ENCODE data around the gene ZYX.

The ZYX gene

DNA sequence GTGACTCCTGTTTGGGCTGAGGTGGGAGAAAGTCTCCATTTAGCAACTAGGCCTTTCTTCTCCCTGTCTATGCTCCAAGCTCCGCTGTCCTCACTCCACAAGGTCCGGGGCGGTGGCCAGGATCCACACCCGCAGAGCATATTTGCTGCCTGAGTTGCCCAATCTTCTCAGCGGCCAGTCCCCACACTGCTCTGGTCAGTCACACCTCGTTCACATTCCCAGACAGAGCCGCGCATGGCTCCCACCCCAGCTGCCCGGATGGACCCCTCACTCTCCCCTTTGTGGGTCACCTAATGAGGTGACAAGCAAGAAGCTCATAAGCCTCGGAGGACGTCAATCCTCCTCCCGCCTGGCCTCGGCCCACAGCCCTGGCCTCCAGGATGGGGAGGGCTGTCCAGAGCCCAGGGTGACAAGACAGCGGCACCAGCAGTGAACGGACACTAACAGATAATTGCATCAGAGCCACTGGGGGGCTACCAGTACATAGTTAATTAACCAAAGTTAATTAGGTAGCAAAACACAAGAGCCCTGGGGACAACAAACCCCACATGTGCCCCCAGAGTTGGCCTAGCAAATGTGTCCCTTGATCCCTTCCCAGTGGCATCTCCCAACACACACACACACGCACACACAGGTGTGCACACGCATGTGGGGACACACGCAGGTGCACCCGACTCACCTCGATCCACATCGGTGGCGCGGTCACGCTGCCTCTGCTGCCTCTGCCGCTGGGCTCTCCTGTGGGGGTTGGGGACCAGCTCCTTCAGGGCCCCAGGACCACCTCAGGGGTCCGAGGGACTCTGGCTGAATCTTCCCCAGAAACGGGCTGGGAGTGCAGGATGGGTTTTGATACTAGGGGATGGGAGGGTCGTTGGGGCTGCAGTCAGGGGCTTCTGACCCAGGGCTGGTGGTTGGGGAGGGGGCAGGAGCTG, 15.7 kb downstream of the ZYX start:
- DNase-seq: no peak
- Mint-ChIP-seq H3K9me3 (no peaks in the 10 kb centered on the region), H3K27ac (no peak overlapping the region), H3K4me3 (no peak overlapping the region), H3K27me3 (ENCODE audit: low read depth, poor library complexity) (peaks cover 12% of the 10 kb centered on the region), H3K36me3 (ENCODE audit: low read depth) (peaks cover 4% of the 10 kb centered on the region), H3K4me1 (peaks cover 10% of the 10 kb centered on the region)
- no peak for TF ChIP-seq CTCF (IDR thresholded peaks at IDR 0.05)

DNA sequence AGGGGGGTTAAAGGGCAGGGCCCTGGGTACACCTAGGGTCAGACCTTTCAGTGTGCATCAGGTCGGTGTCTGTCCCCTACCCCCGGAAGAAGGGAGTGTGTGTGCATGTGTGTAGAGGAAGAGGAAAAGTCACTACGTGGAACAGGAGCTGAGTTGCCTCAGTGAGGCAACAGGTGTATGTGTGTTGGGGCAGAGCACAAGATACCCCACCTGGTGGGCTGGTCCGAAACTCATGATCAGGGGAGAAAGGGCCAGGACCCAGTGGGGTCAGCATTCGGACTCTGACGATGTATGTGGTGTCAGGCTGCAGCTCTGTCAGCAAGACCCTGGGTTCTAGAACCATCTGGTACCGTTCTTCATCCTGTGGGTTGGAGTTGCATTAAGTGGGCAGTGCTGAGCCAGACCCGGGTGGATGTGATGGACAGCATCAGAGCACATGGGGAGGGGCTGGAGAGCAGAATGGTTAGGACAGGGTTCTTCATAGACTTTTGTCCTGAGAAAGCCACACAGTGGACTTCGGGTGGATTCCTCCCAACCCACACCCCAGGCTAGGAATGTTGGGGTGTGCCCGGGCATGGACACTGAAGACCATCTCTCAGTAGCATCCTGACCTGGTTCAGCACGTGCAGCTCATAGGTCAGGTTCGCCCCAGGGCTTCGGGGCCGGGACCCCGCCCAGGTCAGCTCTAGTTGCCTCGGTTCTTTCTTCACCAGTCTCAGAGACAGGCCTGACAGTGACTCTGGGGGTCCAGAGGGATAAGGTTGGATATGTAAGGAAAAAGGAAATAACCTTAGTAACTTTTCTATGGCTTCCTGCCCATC, 16.8 kb downstream of the ZYX start:
- Mint-ChIP-seq H3K9me3 (no peaks in the 10 kb centered on the region), H3K27me3 (ENCODE audit: low read depth, poor library complexity) (peaks cover 17% of the 10 kb centered on the region), H3K4me1 (peaks cover 10% of the 10 kb centered on the region), H3K27ac (no peak overlapping the region), H3K4me3 (no peak overlapping the region), H3K36me3 (ENCODE audit: low read depth) (peaks cover 2% of the 10 kb centered on the region)
- no peak for DNase-seq
- TF ChIP-seq CTCF (IDR thresholded peaks at IDR 0.05): no peak

GRCh38 chr7:143398616-143399015, 17.5 kb downstream of the ZYX start:
- peaks cover 10% of the 10 kb centered on the region for H3K4me1 Mint-ChIP-seq
- H3K4me3 Mint-ChIP-seq: no peak overlapping the region
- no peaks in the 10 kb centered on the region for H3K9me3 Mint-ChIP-seq
- no peak for DNase-seq
- TF ChIP-seq CTCF (IDR thresholded peaks at IDR 0.05): no peak
- peaks cover 15% of the 10 kb centered on the region for H3K27me3 Mint-ChIP-seq (ENCODE audit: low read depth, poor library complexity)
- H3K27ac Mint-ChIP-seq: no peak overlapping the region
- no peaks in the 10 kb centered on the region for H3K36me3 Mint-ChIP-seq (ENCODE audit: low read depth)

DNA sequence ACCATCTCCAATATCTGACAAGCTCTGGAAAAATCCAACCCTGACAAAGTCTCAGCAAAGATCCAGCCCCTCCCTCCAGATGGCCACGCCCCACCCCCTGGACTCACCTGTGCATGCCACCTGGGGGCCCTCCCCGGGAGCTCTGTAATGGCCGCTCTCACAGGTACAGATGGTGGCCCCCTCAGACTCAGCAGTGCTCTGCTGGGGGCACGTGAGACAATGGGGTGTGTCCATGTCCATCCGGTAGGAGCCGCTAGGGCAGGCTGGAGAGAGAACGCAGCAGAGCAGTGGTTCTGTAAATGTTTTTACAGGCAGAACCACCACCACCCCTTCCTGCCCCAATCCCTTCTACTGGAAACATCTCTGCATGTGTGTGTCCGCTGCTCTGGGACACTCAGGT, 18.0 kb downstream of the ZYX start:
- no peak for TF ChIP-seq CTCF (IDR thresholded peaks at IDR 0.05)
- Mint-ChIP-seq H3K4me3 (no peak overlapping the region), H3K9me3 (no peaks in the 10 kb centered on the region), H3K27me3 (ENCODE audit: low read depth, poor library complexity) (peaks cover 15% of the 10 kb centered on the region), H3K27ac (no peak overlapping the region), H3K36me3 (ENCODE audit: low read depth) (no peaks in the 10 kb centered on the region), H3K4me1 (peaks cover 10% of the 10 kb centered on the region)
- no peak for DNase-seq

- no peaks in the 10 kb centered on the region for H3K36me3 Mint-ChIP-seq (ENCODE audit: low read depth)
- TF ChIP-seq CTCF (IDR thresholded peaks at IDR 0.05): no peak
- H3K27ac Mint-ChIP-seq: no peak overlapping the region
Observed at GRCh38 chr7:143399642-143400041, 18.5 kb downstream of the ZYX start.

More at GRCh38 chr7:143399642-143400041, 18.5 kb downstream of the ZYX start:
- no peaks in the 10 kb centered on the region for H3K9me3 Mint-ChIP-seq
- DNase-seq: no peak
- H3K4me3 Mint-ChIP-seq: no peak overlapping the region
- H3K4me1 Mint-ChIP-seq: peaks cover 11% of the 10 kb centered on the region
- H3K27me3 Mint-ChIP-seq (ENCODE audit: low read depth, poor library complexity): peaks cover 15% of the 10 kb centered on the region

All from nephron progenitor cell (in vitro differentiated cells).